ENCODE results near the gene TLK1. TPM values are rescaled to one million over a fixed set of nuclear protein-coding genes. Genes with fewer than 3 reads are reported as not detected.

TLK1 gene
- polyA plus RNA-seq, 1 experiment, result 28.3 TPM

DNA sequence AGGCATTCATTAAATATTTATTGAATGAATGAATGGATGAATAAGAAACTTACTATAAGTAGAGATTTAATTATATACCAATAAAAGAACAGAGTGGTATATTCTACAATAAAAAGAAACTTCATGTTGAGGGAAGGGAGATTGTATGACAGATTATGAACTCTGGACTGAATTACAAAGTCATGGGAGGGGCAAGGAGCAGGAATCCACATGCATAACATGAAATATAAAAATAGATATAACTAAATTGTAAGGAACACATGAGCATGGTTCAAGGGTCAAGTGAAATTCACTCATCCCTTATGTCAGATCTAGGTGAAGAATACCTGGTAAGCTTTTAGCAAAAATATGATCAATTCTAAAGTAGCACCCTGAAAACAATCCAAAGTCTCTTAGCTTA, 27.1 kb upstream of the TLK1 start:
- Histone ChIP-seq H3K9me3 (ENCODE audit: control insufficient read depth, insufficient read depth, low read length) (no peaks in the 10 kb centered on the region), H3K27me3 (ENCODE audit: control insufficient read depth, insufficient read depth, low read length) (no peaks in the 10 kb centered on the region), H3K4me3 (ENCODE audit: low read depth, low read length) (no peak overlapping the region), H3K27ac (ENCODE audit: low read depth, low read length) (no peak overlapping the region)
- no peak for DNase-seq (ENCODE audit: low read depth, low spot score)
- CTCF ChIA-PET, result no interaction called here
- no peak for TF ChIP-seq CTCF (IDR thresholded peaks at IDR 0.05; ENCODE audit: low read depth, low read length)
- POLR2A ChIA-PET, result no interaction called here

- Histone ChIP-seq H3K9me3 (ENCODE audit: control insufficient read depth, insufficient read depth, low read length) (no peaks in the 10 kb centered on the region), H3K27me3 (ENCODE audit: control insufficient read depth, insufficient read depth, low read length) (no peaks in the 10 kb centered on the region), H3K4me3 (ENCODE audit: low read depth, low read length) (no peak overlapping the region), H3K27ac (ENCODE audit: low read depth, low read length) (no peak overlapping the region)
- no peak for TF ChIP-seq CTCF (IDR thresholded peaks at IDR 0.05; ENCODE audit: low read depth, low read length)
- ChIA-PET POLR2A (no interaction called here), CTCF (no interaction called here)
- DNase-seq (ENCODE audit: low read depth, low spot score), result no peak
Measured at GRCh38 chr2:171187177-171187576, 26.5 kb upstream of the TLK1 start.

- no peaks in the 10 kb centered on the region for H3K27me3 ChIP-seq (ENCODE audit: control insufficient read depth, insufficient read depth, low read length)
- ChIA-PET POLR2A (no interaction called here), CTCF (no interaction called here)
- no peaks in the 10 kb centered on the region for H3K9me3 ChIP-seq (ENCODE audit: control insufficient read depth, insufficient read depth, low read length)
- H3K4me3 ChIP-seq (ENCODE audit: low read depth, low read length), result no peak overlapping the region
- DNase-seq (ENCODE audit: low read depth, low spot score), result peak; percentile 47
- no peak for TF ChIP-seq CTCF (IDR thresholded peaks at IDR 0.05; ENCODE audit: low read depth, low read length)
- peak overlapping the region; percentile 40 for H3K27ac ChIP-seq (ENCODE audit: low read depth, low read length)
Measured at GRCh38 chr2:171185941-171186340, 25.2 kb upstream of the TLK1 start.

- H3K27me3 ChIP-seq (ENCODE audit: control insufficient read depth, insufficient read depth, low read length), result no peaks in the 10 kb centered on the region
- DNase-seq (ENCODE audit: low read depth, low spot score), result no peak
- POLR2A ChIA-PET, result no interaction called here
- no peak for TF ChIP-seq CTCF (IDR thresholded peaks at IDR 0.05; ENCODE audit: low read depth, low read length)
- no peak overlapping the region for H3K4me3 ChIP-seq (ENCODE audit: low read depth, low read length)
- CTCF ChIA-PET, result no interaction called here
- no peak overlapping the region for H3K27ac ChIP-seq (ENCODE audit: low read depth, low read length)
- H3K9me3 ChIP-seq (ENCODE audit: control insufficient read depth, insufficient read depth, low read length), result no peaks in the 10 kb centered on the region
Measured at GRCh38 chr2:171185165-171185818, 24.6 kb upstream of the TLK1 start.

- POLR2A ChIA-PET, result no interaction called here
- Histone ChIP-seq H3K27me3 (ENCODE audit: control insufficient read depth, insufficient read depth, low read length) (no peaks in the 10 kb centered on the region), H3K4me3 (ENCODE audit: low read depth, low read length) (no peak overlapping the region), H3K9me3 (ENCODE audit: control insufficient read depth, insufficient read depth, low read length) (no peaks in the 10 kb centered on the region), H3K27ac (ENCODE audit: low read depth, low read length) (no peak overlapping the region)
- CTCF ChIA-PET, result no interaction called here
- no peak for TF ChIP-seq CTCF (IDR thresholded peaks at IDR 0.05; ENCODE audit: low read depth, low read length)
- DNase-seq (ENCODE audit: low read depth, low spot score), result no peak
Measured at GRCh38 chr2:171181064-171182049, 20.7 kb upstream of the TLK1 start.

All from AG04450 (cell line).